ENCODE results near the gene SDK1. TPM values are rescaled to one million over a fixed set of nuclear protein-coding genes. Genes with fewer than 3 reads are reported as not detected.

Gene SDK1
- total and polyA plus RNA-seq, 4 donors = 1.9 to 46.3 (median 12.4) TPM

DNA sequence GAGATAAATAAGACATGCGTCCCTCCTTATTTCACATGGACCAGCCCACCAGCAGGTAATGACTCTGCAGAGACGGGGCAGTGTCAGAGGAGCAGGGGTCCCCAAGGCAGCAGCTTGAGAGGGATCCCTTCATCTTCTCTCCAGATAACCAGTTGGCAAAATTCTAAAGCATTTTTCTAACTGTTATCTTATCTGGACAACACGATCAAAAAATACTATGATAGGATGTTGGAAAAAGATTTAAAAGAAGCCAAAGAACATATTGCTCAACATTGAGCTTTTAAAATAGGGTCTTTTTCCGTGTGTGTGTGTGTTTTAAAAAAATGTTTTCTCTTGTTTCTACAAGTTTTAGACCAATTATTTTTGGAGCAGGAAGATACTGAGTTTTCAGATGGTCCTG lies 641.2 kb downstream of the SDK1 start:
- no peak overlapping the region for H3K4me3 ChIP-seq (ENCODE audit: low read length in 2 of 2)
- no peaks in the 10 kb centered on the region for H3K27me3 ChIP-seq (ENCODE audit: control insufficient read depth in 1 of 2, insufficient read depth in 2 of 2, low read length in 1 of 2)
- ATAC-seq (ENCODE audit: low FRiP score) (peak; percentile 12), DNase-seq (no peak)
- WGBS, 2 donors = 27 to 38% methylated on average over 4 of the region's 4 CpGs
- H3K36me3 ChIP-seq (ENCODE audit: control insufficient read depth in 1 of 2, insufficient read depth in 2 of 2, low read length in 1 of 2) = no peaks in the 10 kb centered on the region
- no peaks in the 10 kb centered on the region for H3K9me3 ChIP-seq (ENCODE audit: control insufficient read depth, low read length)
- no peak overlapping the region for H3K27ac ChIP-seq (ENCODE audit: low read depth in 1 of 2, low read length in 2 of 2)
- intact Hi-C loops (cut with DNase I) = no loop called here
- H3K4me1 ChIP-seq (ENCODE audit: control insufficient read depth in 1 of 2, insufficient read depth in 2 of 2, low read length in 2 of 2) = no peaks in the 10 kb centered on the region

DNA sequence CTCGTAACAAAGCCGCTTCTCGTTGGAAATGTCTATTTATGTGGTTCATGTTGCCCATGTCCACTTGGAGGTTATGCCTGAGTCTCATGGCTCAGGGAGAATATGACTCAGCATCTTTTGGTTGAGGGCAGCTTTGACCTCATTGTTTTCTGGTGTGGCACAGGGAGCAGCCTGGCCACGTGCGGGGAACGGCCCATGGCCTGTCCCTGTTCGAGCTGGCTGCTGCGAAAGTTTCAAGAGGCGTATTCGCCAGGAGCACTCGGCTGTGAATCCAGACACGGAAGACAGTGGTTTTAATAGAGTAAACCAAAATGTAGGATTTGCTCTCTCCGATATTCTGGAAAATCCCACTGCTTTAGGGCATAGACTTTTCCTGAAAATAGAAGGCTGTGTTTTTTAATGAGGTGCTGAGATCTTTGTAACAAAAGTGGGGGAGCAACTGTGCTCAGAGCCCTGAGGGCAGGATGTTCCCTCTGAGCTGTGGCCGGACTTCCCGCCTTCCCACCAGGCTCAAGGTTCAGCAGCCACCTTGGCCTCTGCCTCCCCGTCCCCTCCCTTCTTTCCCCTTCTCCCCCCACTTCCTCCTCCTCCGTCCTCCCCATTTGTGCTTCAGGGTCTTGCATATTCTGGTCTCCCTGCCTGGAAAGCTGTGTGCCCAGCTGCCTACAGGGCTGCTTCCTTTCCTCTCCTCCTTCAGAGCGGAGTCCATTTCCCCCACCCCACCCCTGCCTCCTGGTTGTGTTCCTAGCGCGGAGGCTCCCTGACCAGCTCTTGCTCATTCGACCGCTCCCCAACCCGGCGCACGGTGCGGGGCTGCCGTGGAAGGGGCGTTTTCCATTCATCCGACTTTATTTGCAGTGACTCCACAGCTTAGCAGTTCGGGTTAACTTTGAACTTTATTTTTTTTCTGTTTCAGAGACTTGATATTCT lies 642.0 kb downstream of the SDK1 start:
- H3K9me3 ChIP-seq (ENCODE audit: control insufficient read depth, low read length) = no peaks in the 10 kb centered on the region
- H3K27ac ChIP-seq (ENCODE audit: low read depth in 1 of 2, low read length in 2 of 2) = no peak overlapping the region
- no peaks in the 10 kb centered on the region for H3K4me1 ChIP-seq (ENCODE audit: control insufficient read depth in 1 of 2, insufficient read depth in 2 of 2, low read length in 2 of 2)
- intact Hi-C loops (cut with DNase I) = no loop called here
- H3K36me3 ChIP-seq (ENCODE audit: control insufficient read depth in 1 of 2, insufficient read depth in 2 of 2, low read length in 1 of 2) = no peaks in the 10 kb centered on the region
- WGBS, 2 donors = 61 to 63% methylated on average over 28 to 30 of the region's 30 CpGs
- ATAC-seq (ENCODE audit: low FRiP score) = peak; percentile 84
- H3K4me3 ChIP-seq (ENCODE audit: low read length in 2 of 2) = no peak overlapping the region
- H3K27me3 ChIP-seq (ENCODE audit: control insufficient read depth in 1 of 2, insufficient read depth in 2 of 2, low read length in 1 of 2) = no peaks in the 10 kb centered on the region
- DNase-seq = peak in 1 of 2 donors; percentile 57

DNA sequence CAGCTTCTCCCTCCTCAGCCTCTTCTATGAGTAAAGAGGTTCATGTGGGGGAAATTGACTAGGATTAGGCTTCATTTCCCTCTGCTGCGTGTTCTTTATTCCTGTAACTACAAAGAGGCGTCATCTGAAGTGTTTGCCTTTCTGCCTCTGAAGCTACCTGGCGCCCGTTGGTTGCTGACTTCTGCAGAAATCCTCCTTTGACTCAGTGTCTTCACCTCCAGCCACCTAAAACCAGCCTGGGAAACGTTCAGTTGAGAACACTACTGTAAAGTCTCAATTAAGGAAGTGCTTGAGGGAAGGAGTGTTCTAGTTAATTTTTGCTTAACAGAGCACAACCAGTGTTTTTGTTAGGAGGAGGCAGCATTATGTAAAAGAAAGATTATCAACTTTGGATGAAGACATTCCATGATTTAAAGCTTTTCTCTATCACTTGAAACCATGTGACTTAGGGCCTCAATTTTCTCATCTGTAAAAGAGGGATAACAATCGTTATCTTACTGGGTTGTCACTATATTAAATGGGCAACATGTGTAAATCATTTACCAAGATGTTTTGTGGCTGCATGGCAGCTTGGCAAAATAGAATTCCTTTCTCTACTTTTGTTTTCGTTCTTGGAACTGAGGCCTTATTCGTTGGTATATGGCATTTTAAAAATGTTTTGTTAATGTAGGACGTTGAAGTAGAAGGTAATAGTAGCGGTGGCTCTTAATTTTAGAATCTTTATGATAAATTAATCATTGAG lies 642.9 kb downstream of the SDK1 start:
- intact Hi-C loops (cut with DNase I) = no loop called here
- H3K27me3 ChIP-seq (ENCODE audit: control insufficient read depth in 1 of 2, insufficient read depth in 2 of 2, low read length in 1 of 2) = no peaks in the 10 kb centered on the region
- WGBS, 2 donors = 82 to 84% methylated on average over 10 of the region's 10 CpGs
- DNase-seq (no peak), ATAC-seq (ENCODE audit: low FRiP score) (no peak)
- H3K36me3 ChIP-seq (ENCODE audit: control insufficient read depth in 1 of 2, insufficient read depth in 2 of 2, low read length in 1 of 2) = no peaks in the 10 kb centered on the region
- no peak overlapping the region for H3K27ac ChIP-seq (ENCODE audit: low read depth in 1 of 2, low read length in 2 of 2)
- no peak overlapping the region for H3K4me3 ChIP-seq (ENCODE audit: low read length in 2 of 2)
- no peaks in the 10 kb centered on the region for H3K4me1 ChIP-seq (ENCODE audit: control insufficient read depth in 1 of 2, insufficient read depth in 2 of 2, low read length in 2 of 2)
- H3K9me3 ChIP-seq (ENCODE audit: control insufficient read depth, low read length) = no peaks in the 10 kb centered on the region

DNA sequence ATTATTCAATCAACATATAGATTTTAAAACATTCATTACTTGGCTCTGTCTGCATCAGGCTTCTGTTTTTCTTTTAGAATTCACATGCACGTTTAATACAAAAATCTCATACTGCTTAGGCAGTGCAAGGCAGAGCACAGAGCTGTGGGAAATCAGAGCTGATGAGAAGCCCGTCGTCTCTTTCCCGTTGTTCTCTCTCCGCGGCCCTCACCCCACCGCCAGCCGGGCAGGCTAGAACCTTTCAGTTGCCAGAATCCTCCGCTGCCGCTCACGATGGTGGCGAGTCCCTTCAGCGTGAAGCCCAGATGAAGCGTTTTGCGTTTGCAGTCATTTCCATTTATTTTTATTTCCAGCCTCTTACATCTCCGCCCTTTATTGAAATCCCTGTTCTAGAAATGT lies 648.2 kb downstream of the SDK1 start:
- ATAC-seq (ENCODE audit: low FRiP score) (no peak), DNase-seq (no peak)
- no peaks in the 10 kb centered on the region for H3K27me3 ChIP-seq (ENCODE audit: control insufficient read depth in 1 of 2, insufficient read depth in 2 of 2, low read length in 1 of 2)
- H3K27ac ChIP-seq (ENCODE audit: low read depth in 1 of 2, low read length in 2 of 2) = no peak overlapping the region
- intact Hi-C loops (cut with DNase I) = no loop called here
- no peaks in the 10 kb centered on the region for H3K4me1 ChIP-seq (ENCODE audit: control insufficient read depth in 1 of 2, insufficient read depth in 2 of 2, low read length in 2 of 2)
- no peak overlapping the region for H3K4me3 ChIP-seq (ENCODE audit: low read length in 2 of 2)
- peaks cover 0 to 1% of the 10 kb centered on the region in 2 donors for H3K36me3 ChIP-seq (ENCODE audit: control insufficient read depth in 1 of 2, insufficient read depth in 2 of 2, low read length in 1 of 2)
- 29 to 43% methylated on average over 16 of the region's 16 CpGs for WGBS, 2 donors
- H3K9me3 ChIP-seq (ENCODE audit: control insufficient read depth, low read length) = no peaks in the 10 kb centered on the region

DNA sequence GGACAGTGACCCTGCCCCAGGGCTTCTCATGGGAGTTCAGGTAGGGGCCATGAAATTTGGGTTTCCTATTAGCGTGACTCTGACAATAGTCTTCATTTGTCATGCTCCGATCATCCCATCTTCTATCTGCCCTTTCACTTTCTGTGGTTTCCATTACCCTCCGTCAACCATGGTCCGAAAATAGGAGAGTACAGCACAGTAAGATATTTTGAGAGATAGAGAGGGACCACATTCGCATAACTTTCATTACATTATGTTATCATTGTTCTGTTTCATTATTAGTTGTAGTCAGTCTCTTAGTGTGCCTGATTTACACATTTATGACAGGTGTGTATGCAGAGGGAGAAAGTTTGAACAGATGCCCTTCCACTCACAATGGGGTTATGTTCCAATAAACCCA lies 649.2 kb downstream of the SDK1 start:
- H3K4me1 ChIP-seq (ENCODE audit: control insufficient read depth in 1 of 2, insufficient read depth in 2 of 2, low read length in 2 of 2) = no peaks in the 10 kb centered on the region
- ATAC-seq (ENCODE audit: low FRiP score) (no peak), DNase-seq (no peak)
- no peaks in the 10 kb centered on the region for H3K9me3 ChIP-seq (ENCODE audit: control insufficient read depth, low read length)
- H3K36me3 ChIP-seq (ENCODE audit: control insufficient read depth in 1 of 2, insufficient read depth in 2 of 2, low read length in 1 of 2) = peaks cover 0 to 1% of the 10 kb centered on the region in 2 donors
- 96 to 97% methylated on average over 5 of the region's 5 CpGs for WGBS, 2 donors
- intact Hi-C loops (cut with DNase I) = no loop called here
- no peaks in the 10 kb centered on the region for H3K27me3 ChIP-seq (ENCODE audit: control insufficient read depth in 1 of 2, insufficient read depth in 2 of 2, low read length in 1 of 2)
- H3K27ac ChIP-seq (ENCODE audit: low read depth in 1 of 2, low read length in 2 of 2) = no peak overlapping the region
- no peak overlapping the region for H3K4me3 ChIP-seq (ENCODE audit: low read length in 2 of 2)

DNA sequence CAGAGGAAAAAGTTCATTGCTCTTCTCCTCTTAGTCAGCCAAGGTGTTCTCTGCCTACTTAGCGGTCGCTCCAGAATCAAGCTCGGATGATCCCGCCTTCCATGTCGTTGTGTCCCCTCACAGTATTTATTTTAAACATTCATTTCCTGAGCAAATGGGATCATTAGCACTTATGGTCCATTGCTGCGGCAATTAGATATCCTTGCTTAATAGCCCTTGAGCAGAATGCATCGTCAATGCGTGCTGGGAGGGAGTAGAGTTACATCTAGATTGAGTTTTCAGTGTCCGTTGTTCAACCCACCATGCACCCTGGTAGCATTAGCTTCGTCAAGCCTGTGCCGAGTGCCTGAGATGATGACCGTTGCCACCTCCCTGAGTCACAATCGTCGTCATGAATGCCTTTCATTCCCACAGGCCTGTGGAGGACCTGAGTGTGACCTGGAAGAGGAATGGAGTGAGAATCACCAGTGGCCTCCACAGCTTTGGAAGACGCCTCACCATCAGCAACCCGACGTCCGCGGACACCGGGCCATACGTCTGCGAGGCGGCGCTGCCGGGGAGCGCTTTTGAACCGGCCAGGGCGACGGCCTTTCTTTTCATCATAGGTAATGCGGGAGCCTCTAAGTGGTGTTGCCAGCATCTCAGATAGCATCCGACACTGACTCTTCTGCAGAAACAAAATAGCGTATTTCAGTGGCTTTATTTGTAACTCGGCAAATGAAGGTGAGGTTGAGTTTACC lies 650.4 kb downstream of the SDK1 start:
- WGBS, 2 donors = 96 to 98% methylated on average over 33 of the region's 33 CpGs

DNA sequence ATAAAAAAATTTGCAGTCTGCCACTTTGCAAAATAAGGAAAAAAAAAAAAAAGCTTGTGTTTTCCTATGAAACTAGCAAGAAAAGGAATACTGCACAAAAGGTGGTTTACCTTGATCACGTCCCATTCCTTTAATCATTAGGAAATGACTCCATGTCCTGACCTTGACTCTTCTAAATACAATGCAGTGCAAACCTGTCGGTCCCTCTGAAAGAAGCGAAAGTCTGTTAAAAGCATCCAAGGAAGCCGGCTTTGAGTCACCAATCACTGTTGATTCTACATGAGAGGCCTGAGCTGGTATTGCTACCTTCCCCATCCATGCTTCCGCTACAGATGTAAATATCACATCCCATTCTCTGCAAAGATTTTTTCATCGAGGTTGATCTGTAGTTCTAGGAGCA lies 652.1 kb downstream of the SDK1 start:
- no peak for DNase-seq
- intact Hi-C loops (cut with DNase I) = no loop called here

More for the DNA sequence above, 650.4 kb downstream of the SDK1 start:
- H3K4me3 ChIP-seq (ENCODE audit: low read length in 2 of 2) = no peak overlapping the region
- H3K27me3 ChIP-seq (ENCODE audit: control insufficient read depth in 1 of 2, insufficient read depth in 2 of 2, low read length in 1 of 2) = no peaks in the 10 kb centered on the region
- DNase-seq (no peak), ATAC-seq (ENCODE audit: low FRiP score) (no peak)
- no peaks in the 10 kb centered on the region for H3K4me1 ChIP-seq (ENCODE audit: control insufficient read depth in 1 of 2, insufficient read depth in 2 of 2, low read length in 2 of 2)
- H3K36me3 ChIP-seq (ENCODE audit: control insufficient read depth in 1 of 2, insufficient read depth in 2 of 2, low read length in 1 of 2) = peaks cover 0 to 1% of the 10 kb centered on the region in 2 donors
- no peak overlapping the region for H3K27ac ChIP-seq (ENCODE audit: low read depth in 1 of 2, low read length in 2 of 2)
- intact Hi-C loops (cut with DNase I) = no loop called here
- H3K9me3 ChIP-seq (ENCODE audit: control insufficient read depth, low read length) = no peaks in the 10 kb centered on the region

DNA sequence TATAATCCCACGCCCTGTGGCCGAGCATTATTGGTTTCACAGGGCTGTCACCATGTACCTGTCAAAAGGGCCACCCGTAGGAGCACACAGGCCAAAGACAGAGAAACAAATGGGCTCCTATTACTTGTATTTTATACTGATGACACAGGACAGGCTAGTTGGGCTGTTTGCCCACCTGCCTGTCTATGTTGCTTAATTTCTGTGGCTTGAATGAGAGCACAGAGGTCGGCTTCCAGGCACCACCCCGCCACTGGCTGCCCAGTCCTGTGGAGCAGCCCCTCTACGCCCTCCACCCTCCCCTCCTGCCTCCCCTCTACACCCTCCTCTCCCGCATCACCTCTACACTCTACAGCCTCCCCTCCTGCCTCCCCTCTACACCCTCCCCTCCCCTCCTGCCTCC lies 652.9 kb downstream of the SDK1 start:
- DNase-seq = no peak

More for the DNA sequence above, 652.1 kb downstream of the SDK1 start:
- H3K27ac ChIP-seq (ENCODE audit: low read depth in 1 of 2, low read length in 2 of 2) = no peak overlapping the region
- WGBS, 2 donors = 92 to 93% methylated on average over 6 of the region's 6 CpGs
- no peak overlapping the region for H3K4me3 ChIP-seq (ENCODE audit: low read length in 2 of 2)
- peaks cover 0 to 1% of the 10 kb centered on the region in 2 donors for H3K36me3 ChIP-seq (ENCODE audit: control insufficient read depth in 1 of 2, insufficient read depth in 2 of 2, low read length in 1 of 2)
- H3K9me3 ChIP-seq (ENCODE audit: control insufficient read depth, low read length) = no peaks in the 10 kb centered on the region
- no peak for ATAC-seq (ENCODE audit: low FRiP score)
- no peaks in the 10 kb centered on the region for H3K27me3 ChIP-seq (ENCODE audit: control insufficient read depth in 1 of 2, insufficient read depth in 2 of 2, low read length in 1 of 2)
- H3K4me1 ChIP-seq (ENCODE audit: control insufficient read depth in 1 of 2, insufficient read depth in 2 of 2, low read length in 2 of 2) = no peaks in the 10 kb centered on the region

More for the DNA sequence above, 652.9 kb downstream of the SDK1 start:
- Histone ChIP-seq H3K4me3 (ENCODE audit: low read length in 2 of 2) (no peak overlapping the region), H3K4me1 (ENCODE audit: control insufficient read depth in 1 of 2, insufficient read depth in 2 of 2, low read length in 2 of 2) (no peaks in the 10 kb centered on the region), H3K9me3 (ENCODE audit: control insufficient read depth, low read length) (no peaks in the 10 kb centered on the region), H3K27ac (ENCODE audit: low read depth in 1 of 2, low read length in 2 of 2) (no peak overlapping the region), H3K36me3 (ENCODE audit: control insufficient read depth in 1 of 2, insufficient read depth in 2 of 2, low read length in 1 of 2) (peaks cover 0 to 3% of the 10 kb centered on the region in 2 donors), H3K27me3 (ENCODE audit: control insufficient read depth in 1 of 2, insufficient read depth in 2 of 2, low read length in 1 of 2) (no peaks in the 10 kb centered on the region)
- WGBS, 2 donors = 91 to 99% methylated on average over 4 to 7 of the region's 7 CpGs
- ATAC-seq (ENCODE audit: low FRiP score) = no peak
- intact Hi-C loops (cut with DNase I) = no loop called here
